Stimulated activated naive B cell treated with anti-CD40 and anti-IgM and Interleukin-4, amounts not matched to agents 10 μg/mL and 1 μg/mL and 100 μg/mL, for 72 hours (primary cell): Measurements from ENCODE around the gene DNAJC17.

Experiments used
- ATAC-seq, 2 donors: fragments of 150-1000 bp; cut with Tn5 transposase; replicated peaks; 2 replicates each; pipeline ENCODE4 v1.10.0; 2021; ENCODE audit warnings: moderate library complexity in 1 of 2
- DNase-seq: peaks from one replicate; pipeline ENCODE4 v3.0.0; 2021
- H3K27ac Mint-ChIP-seq: one replicate; pipeline ENCODE4 v1.8.0; 2022; ENCODE audit warnings: mild to moderate bottlenecking, mixed read lengths
- H3K27me3 Mint-ChIP-seq, 2 donors: one replicate each; pipeline ENCODE4 v1.8.0; 2022; ENCODE audit warnings: mixed read lengths in 2 of 2
- H3K36me3 Mint-ChIP-seq, 2 donors: one replicate each; pipeline ENCODE4 v1.8.0; 2022; ENCODE audit warnings: mixed read lengths in 2 of 2, mild to moderate bottlenecking in 1 of 2
- H3K4me1 Mint-ChIP-seq, 2 donors: one replicate each; pipeline ENCODE4 v1.8.0; 2022; ENCODE audit warnings: mixed read lengths in 2 of 2, mild to moderate bottlenecking in 1 of 2
- H3K4me3 Mint-ChIP-seq, 2 donors: one replicate each; pipeline ENCODE4 v1.8.0; 2022; ENCODE audit warnings: mild to moderate bottlenecking in 2 of 2, mixed read lengths in 2 of 2, moderate library complexity in 1 of 2
- H3K9me3 Mint-ChIP-seq, 2 donors: one replicate each; pipeline ENCODE4 v1.8.0; 2022; ENCODE audit warnings: mixed read lengths in 2 of 2, mild to moderate bottlenecking in 1 of 2

Gene DNAJC17

GRCh38 chr15:40843885-40844695 is 36.8 kb upstream of the DNAJC17 start, which contains the start of gene SPINT1:
Gene SPINT1 (plus strand): TSS chr15:40844048. CDS start chr15:40844555, 507 bp downstream.
- Mint-ChIP-seq H3K4me1 (peaks cover 27 to 37% of the 10 kb centered on the region in 2 donors), H3K27me3 (no peaks in the 10 kb centered on the region), H3K36me3 (peaks cover 2 to 3% of the 10 kb centered on the region in 2 donors), H3K27ac (peak within 1 kb of the TSS; percentile 89), H3K9me3 (no peaks in the 10 kb centered on the region), H3K4me3 (peak within 1 kb of the TSS; percentile 89 to 91)
- ATAC-seq (peak; percentile 44 to 61), DNase-seq (peak; percentile 39)

- ATAC-seq, result no peak
- DNase-seq, result no peak
- no peaks in the 10 kb centered on the region for H3K27me3 Mint-ChIP-seq
- peaks cover 27 to 37% of the 10 kb centered on the region in 2 donors for H3K4me1 Mint-ChIP-seq
- peak overlapping the region; percentile 79 to 89 for H3K4me3 Mint-ChIP-seq
- H3K9me3 Mint-ChIP-seq, result no peaks in the 10 kb centered on the region
- peaks cover 2 to 3% of the 10 kb centered on the region in 2 donors for H3K36me3 Mint-ChIP-seq
- peak overlapping the region; percentile 47 for H3K27ac Mint-ChIP-seq
Observed at GRCh38 chr15:40843261-40843884, 36.1 kb upstream of the DNAJC17 start.

- Mint-ChIP-seq H3K27ac (no peak overlapping the region), H3K4me3 (no peak overlapping the region), H3K9me3 (no peaks in the 10 kb centered on the region), H3K36me3 (peaks cover 2 to 3% of the 10 kb centered on the region in 2 donors), H3K27me3 (no peaks in the 10 kb centered on the region), H3K4me1 (peaks cover 13 to 22% of the 10 kb centered on the region in 2 donors)
- DNase-seq, result no peak
- ATAC-seq, result no peak
Observed at GRCh38 chr15:40841741-40842140, 34.5 kb upstream of the DNAJC17 start.

GRCh38 chr15:40838756-40839155 is 31.5 kb upstream of the DNAJC17 start:
- Mint-ChIP-seq H3K27me3 (no peaks in the 10 kb centered on the region), H3K4me3 (no peak overlapping the region), H3K4me1 (no peaks in the 10 kb centered on the region), H3K27ac (no peak overlapping the region), H3K36me3 (no peaks in the 10 kb centered on the region), H3K9me3 (no peaks in the 10 kb centered on the region)
- ATAC-seq (no peak), DNase-seq (no peak)

- Mint-ChIP-seq H3K36me3 (peaks cover 0 to 3% of the 10 kb centered on the region in 2 donors), H3K27ac (no peak overlapping the region), H3K4me1 (no peaks in the 10 kb centered on the region), H3K4me3 (no peak overlapping the region), H3K9me3 (peaks cover 0 to 2% of the 10 kb centered on the region in 2 donors), H3K27me3 (no peaks in the 10 kb centered on the region)
- DNase-seq (no peak), ATAC-seq (no peak)
Observed at GRCh38 chr15:40836020-40836419, 28.7 kb upstream of the DNAJC17 start.

- no peak for DNase-seq
- peaks cover 0 to 2% of the 10 kb centered on the region in 2 donors for H3K9me3 Mint-ChIP-seq
Observed at GRCh38 chr15:40832903-40833302, 25.6 kb upstream of the DNAJC17 start.

GRCh38 chr15:40831861-40832260 is 24.6 kb upstream of the DNAJC17 start:
- Mint-ChIP-seq H3K9me3 (peaks cover 0 to 2% of the 10 kb centered on the region in 2 donors), H3K27ac (no peak overlapping the region), H3K4me3 (no peak overlapping the region), H3K27me3 (no peaks in the 10 kb centered on the region), H3K36me3 (peaks cover 0 to 3% of the 10 kb centered on the region in 2 donors), H3K4me1 (no peaks in the 10 kb centered on the region)
- ATAC-seq, result no peak
- no peak for DNase-seq

More at GRCh38 chr15:40832903-40833302, 25.6 kb upstream of the DNAJC17 start:
- H3K27ac Mint-ChIP-seq, result no peak overlapping the region
- H3K4me1 Mint-ChIP-seq, result no peaks in the 10 kb centered on the region
- no peak overlapping the region for H3K4me3 Mint-ChIP-seq
- no peaks in the 10 kb centered on the region for H3K27me3 Mint-ChIP-seq
- peaks cover 0 to 3% of the 10 kb centered on the region in 2 donors for H3K36me3 Mint-ChIP-seq
- ATAC-seq, result no peak

- peaks cover 0 to 3% of the 10 kb centered on the region in 2 donors for H3K36me3 Mint-ChIP-seq
- no peak overlapping the region for H3K27ac Mint-ChIP-seq
- ATAC-seq, result no peak
- H3K27me3 Mint-ChIP-seq, result no peaks in the 10 kb centered on the region
- H3K9me3 Mint-ChIP-seq, result peaks cover 0 to 2% of the 10 kb centered on the region in 2 donors
- H3K4me1 Mint-ChIP-seq, result no peaks in the 10 kb centered on the region
- DNase-seq, result no peak
- H3K4me3 Mint-ChIP-seq, result no peak overlapping the region
Observed at GRCh38 chr15:40830884-40831283, 23.6 kb upstream of the DNAJC17 start.

GRCh38 chr15:40829115-40829514 is 21.8 kb upstream of the DNAJC17 start:
- H3K27ac Mint-ChIP-seq, result no peak overlapping the region

GRCh38 chr15:40828447-40829036 is 21.3 kb upstream of the DNAJC17 start, which contains the start of gene PPP1R14D:
Gene PPP1R14D (minus strand): TSS chr15:40828708. CDS start chr15:40828641, 67 bp downstream.
- peaks cover 0 to 3% of the 10 kb centered on the region in 2 donors for H3K36me3 Mint-ChIP-seq
- H3K9me3 Mint-ChIP-seq, result peaks cover 0 to 2% of the 10 kb centered on the region in 2 donors
- no peak for ATAC-seq
- peak within 1 kb of the TSS; percentile 2 for H3K27ac Mint-ChIP-seq
- H3K4me1 Mint-ChIP-seq, result no peaks in the 10 kb centered on the region
- no peak within 1 kb of the TSS for H3K4me3 Mint-ChIP-seq
- no peak for DNase-seq
- no peaks in the 10 kb centered on the region for H3K27me3 Mint-ChIP-seq

More at GRCh38 chr15:40829115-40829514, 21.8 kb upstream of the DNAJC17 start:
- DNase-seq, result no peak
- no peak for ATAC-seq
- H3K4me1 Mint-ChIP-seq, result no peaks in the 10 kb centered on the region
- no peaks in the 10 kb centered on the region for H3K27me3 Mint-ChIP-seq
- peaks cover 0 to 2% of the 10 kb centered on the region in 2 donors for H3K9me3 Mint-ChIP-seq
- H3K4me3 Mint-ChIP-seq, result no peak overlapping the region
- peaks cover 0 to 3% of the 10 kb centered on the region in 2 donors for H3K36me3 Mint-ChIP-seq

- ATAC-seq (no peak), DNase-seq (no peak)
- H3K9me3 Mint-ChIP-seq, result no peaks in the 10 kb centered on the region
- no peaks in the 10 kb centered on the region for H3K36me3 Mint-ChIP-seq
- no peaks in the 10 kb centered on the region for H3K27me3 Mint-ChIP-seq
- no peak overlapping the region for H3K27ac Mint-ChIP-seq
- H3K4me3 Mint-ChIP-seq, result no peak overlapping the region
- H3K4me1 Mint-ChIP-seq, result no peaks in the 10 kb centered on the region
Observed at GRCh38 chr15:40826423-40827075, 19.3 kb upstream of the DNAJC17 start.

GRCh38 chr15:40825661-40826422 is 18.6 kb upstream of the DNAJC17 start:
- Mint-ChIP-seq H3K4me3 (no peak overlapping the region), H3K27me3 (no peaks in the 10 kb centered on the region), H3K4me1 (no peaks in the 10 kb centered on the region), H3K27ac (no peak overlapping the region), H3K9me3 (no peaks in the 10 kb centered on the region), H3K36me3 (no peaks in the 10 kb centered on the region)
- ATAC-seq (no peak), DNase-seq (no peak)

- DNase-seq (no peak), ATAC-seq (no peak)
- Mint-ChIP-seq H3K27ac (no peak overlapping the region), H3K9me3 (no peaks in the 10 kb centered on the region), H3K36me3 (no peaks in the 10 kb centered on the region), H3K4me1 (no peaks in the 10 kb centered on the region), H3K4me3 (no peak overlapping the region), H3K27me3 (no peaks in the 10 kb centered on the region)
Observed at GRCh38 chr15:40823572-40824343, 16.5 kb upstream of the DNAJC17 start.
